Stimulated activated CD8-positive, alpha-beta memory T cell treated with anti-CD3 and anti-CD28 coated beads, Interleukin-7, amount 100 ng/mL, for 4 hours (primary cell): ENCODE measurements around the gene TMEM176B.
"Not testable (repeated sequence)": the region's sequence is repeated elsewhere in the genome, so short reads cannot be mapped to it uniquely, and the experiment has no call there.

ENCODE experiments used
- DNase-seq, 2 donors: peaks; one replicate each; pipeline ENCODE4 v3.0.0-alpha.2; 2020; ENCODE audit warnings: low read depth in 2 of 2

TMEM176B gene

DNA sequence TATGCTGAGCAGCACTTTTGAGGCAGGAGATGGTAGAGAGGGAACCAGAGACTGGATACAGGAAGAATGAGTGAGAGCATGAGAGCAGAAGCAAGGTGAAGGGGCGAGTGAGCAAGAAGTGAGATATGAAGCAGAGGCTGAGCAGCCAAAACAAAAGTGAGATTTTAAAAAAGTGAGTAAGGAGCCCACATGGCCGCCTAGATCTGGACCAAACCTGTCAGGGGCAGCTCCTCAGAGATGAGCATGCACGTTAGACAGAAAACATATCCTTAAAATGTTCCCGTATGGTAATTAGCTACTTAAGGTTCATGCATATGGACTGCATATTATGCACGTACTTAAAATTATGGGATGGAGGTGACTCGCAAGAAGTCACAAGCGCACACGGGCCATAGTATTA lies 22.9 kb upstream of the TMEM176B start:
- no peak for DNase-seq

DNA sequence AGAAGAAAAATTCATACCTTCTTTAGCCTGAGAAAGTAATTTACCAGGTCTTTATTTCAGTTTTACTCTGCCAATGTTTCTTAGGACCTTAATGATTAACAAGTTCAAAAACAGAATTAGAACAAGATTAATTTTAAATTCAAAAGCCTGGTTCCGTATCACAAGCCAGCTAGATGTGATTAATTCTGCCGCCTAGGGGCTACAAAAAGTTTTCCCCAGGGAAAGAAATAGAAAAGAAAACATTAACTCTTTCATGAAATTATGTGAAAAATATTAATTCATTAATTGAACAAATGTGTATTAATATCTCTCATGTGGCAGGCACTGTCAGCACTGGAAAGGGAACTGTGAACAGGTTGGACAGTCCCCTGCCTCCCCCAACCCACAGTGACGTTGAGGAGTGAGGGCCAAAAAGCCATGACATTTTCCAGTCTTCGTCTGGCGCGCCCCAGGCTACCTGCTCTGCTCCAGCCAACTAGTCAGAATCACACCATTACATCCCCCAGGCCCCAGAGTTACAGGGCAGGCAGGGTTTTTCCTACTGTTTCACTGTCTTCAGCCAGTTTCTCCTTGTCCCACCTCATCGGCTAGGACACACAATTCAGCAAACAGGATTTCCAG lies 20.5 kb upstream of the TMEM176B start:
- DNase-seq: no peak

DNA sequence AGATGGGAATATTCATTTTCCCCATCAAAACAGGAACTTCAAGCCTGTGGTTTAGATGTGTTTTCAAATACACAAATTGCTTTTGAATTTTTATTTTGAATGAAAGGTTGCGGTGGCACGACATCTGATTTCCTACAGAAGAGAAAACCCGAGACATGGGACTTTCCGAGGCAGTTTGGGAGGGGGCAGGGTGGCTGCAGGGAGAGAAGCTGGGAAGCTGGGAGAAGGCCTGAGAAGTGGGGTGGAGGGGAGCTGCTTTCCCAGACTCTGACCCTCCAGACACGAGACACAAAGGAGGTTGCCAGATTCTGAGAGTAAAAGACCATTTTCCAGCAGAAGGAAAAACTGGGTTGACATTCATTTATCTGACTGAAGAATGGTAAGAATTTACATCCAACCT lies 20.0 kb upstream of the TMEM176B start:
- no peak for DNase-seq

DNA sequence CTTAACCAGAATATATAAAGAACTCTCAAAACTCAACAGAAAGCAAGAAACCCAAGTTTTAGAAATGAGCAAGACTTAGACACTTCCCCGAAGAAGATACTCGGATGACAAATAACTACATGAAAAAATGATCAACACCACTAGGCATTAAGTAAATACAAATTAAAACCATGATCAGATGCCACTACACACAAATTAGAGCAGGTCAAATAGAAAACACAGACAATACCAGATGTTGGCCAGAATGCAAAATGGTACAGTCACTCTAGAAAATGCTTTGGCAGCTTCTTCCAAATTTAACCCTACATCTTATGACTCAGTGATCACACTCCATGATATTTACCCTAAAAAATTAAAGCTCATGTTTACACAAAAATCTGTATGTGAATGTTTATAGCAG lies 18.8 kb upstream of the TMEM176B start:
- DNase-seq: no peak

DNA sequence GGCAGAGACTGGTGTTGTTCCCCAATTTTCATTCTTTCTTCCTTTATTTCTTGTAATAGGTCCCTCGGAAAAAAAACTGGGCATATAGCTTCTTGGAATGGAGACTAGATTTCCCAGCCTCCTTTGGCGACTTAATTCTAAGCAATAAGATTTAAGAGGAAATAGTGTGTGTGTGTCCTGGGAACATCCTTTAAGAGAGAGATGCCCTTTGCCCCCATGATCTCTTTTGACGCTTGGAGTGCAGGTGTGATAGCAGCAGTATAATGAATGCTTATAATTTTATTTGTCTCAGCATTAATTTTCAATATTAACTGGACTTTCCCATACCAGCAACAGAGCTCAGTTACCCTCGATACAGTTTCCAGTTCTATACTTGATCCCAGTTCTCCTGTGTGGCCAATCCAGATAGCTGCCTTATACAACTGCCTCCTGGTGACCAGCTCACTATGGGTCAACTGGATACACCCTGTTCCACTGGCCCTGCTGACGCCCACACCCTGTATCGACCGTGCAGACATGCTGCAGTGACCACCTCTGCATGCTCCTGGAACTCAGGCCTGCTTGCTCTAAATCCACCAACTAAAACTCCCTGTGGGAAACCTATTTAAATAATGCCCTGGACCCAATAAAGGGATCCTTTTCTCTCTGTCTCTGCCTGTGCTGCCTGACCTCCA lies 14.3 kb upstream of the TMEM176B start:
- DNase-seq: no peak

DNA sequence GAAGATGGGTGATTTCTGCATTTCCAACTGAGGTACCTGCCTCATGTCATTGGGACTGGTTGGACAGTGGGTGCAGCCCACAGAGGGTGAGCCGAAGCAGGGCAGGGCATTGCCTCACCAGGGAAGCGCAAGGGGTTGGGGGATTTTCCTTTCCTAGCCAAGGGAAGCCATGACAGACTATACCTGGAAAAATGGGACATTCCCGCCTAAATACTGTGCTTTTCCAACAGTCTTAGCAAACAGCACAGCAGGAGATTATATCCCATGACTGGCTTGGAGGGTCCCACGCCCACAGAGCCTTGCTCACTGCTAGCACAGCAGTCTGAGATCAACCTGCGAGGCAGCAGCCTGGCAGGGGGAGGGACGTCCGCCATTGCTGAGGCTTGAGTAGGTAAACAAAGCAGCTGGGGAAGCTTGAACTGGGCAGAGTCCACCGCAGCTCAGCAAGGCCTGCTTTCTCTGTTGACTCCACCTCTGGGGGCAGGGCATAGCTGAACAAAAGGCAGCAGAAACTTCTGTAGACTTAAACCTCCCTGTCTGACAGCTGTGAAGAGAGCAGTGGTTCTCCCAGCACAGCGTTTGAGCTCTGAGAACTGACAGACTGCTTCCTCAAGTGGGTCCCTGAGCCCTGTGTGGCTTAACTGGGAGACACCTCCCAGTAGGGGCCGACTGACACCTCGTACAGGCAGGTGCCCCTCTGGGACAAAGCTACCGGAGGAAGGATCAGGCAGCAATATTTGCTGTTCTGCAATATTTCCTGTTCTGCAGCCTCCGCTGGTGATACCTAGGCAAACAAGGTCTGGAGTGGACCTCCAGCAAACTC lies 7.7 kb upstream of the TMEM176B start:
- not testable (repeated sequence) for DNase-seq

DNA sequence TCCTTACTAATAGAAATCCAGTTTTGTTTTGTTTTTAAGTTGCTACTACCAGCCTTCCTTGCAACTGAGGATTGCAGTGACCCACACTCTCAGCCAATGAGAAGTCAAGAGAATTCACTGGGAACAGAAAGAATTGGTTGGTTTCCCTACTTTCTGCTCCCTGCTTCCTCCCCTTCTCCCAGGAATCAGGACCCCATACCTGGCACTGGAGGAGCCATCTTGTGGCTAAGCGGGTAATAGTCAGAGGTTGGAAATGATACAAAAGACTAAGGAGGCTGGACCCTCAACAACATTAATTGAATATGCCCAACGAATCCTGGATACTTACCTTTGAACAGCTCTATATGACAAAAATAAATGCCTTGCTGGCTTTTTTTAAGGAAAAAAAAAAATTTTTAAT lies 6.7 kb upstream of the TMEM176B start:
- no peak for DNase-seq

DNA sequence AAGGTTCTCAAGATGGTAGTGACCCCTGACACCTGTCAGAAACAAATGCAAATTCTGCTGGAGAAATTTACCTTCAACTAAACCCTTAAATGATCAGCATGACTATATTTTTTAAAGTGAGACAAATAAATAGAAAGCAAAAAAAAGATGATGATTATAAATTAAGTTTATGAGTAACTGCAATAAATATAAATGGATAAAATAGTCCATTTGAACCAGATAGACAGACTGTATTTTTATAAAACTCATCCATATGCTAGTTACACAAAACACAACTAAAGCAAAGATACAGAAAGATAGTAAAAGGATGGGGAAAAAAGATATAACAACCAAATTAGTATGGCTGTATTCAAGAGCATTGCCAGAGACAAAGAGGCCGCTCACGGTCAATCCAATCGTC lies 6.3 kb upstream of the TMEM176B start:
- no peak for DNase-seq

DNA sequence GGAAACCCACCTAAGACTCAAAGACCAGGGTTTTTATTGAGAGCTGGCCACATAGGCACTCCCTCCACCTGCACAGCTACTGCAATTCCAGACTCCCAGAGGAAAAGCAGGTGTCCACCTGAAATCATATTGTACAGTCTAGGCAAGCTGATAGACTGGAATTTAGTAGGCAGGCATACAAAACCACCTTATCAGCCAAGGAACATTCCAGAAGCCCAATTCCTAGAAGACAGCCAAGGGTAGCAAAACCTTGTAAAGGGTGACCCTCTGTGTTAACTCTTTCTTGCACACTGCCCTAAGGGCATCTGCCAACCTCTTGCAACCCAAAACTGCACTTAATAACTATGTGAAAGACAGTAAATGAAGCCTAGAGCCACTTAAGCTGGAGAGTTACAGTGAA lies 5.7 kb upstream of the TMEM176B start:
- DNase-seq: no peak

DNA sequence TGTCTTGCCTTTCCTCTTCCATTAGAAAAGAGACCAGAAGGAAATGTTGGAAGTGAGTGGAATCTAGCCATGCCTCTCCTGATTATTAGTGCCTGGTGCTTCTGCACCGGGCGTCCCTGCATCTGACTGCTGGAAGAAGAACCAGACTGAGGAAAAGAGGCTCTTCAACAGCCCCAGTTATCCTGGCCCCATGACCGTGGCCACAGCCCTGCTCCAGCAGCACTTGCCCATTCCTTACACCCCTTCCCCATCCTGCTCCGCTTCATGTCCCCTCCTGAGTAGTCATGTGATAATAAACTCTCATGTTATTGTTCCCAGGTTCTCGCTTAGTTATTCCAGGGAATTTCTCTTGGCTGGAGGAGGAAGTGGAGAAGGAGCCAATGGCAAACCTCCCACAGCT lies 4.6 kb upstream of the TMEM176B start:
- DNase-seq: no peak

DNA sequence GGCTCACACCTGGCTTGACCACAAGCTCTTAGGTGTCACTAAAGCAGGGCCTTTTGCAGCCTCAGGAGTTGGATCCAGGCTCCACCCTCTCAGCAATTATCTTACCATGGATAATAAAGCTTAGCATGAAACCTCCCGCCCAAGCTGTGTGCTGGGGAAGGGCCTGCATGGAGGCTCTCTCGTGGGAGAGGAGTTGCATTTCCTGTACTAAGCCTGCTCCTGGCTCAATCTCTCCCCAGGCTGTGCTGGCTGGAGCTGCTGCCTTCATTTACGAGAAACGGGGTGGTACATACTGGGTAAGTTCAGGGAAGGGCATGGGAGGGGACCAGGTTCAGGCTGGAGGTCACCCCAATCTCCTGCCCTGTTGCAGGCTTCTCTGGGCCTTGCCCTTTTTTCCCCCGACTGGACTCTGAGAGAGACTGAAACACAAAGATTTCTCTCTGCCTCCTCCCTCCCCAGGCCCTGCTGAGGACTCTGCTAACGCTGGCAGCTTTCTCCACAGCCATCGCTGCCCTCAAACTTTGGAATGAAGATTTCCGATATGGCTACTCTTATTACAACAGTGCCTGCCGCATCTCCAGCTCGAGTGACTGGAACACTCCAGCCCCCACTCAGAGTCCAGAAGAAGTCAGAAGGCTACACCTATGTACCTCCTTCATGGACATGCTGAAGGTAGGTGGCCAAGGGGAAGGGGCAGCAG lies 3.1 kb upstream of the TMEM176B start:
- no peak for DNase-seq

DNA sequence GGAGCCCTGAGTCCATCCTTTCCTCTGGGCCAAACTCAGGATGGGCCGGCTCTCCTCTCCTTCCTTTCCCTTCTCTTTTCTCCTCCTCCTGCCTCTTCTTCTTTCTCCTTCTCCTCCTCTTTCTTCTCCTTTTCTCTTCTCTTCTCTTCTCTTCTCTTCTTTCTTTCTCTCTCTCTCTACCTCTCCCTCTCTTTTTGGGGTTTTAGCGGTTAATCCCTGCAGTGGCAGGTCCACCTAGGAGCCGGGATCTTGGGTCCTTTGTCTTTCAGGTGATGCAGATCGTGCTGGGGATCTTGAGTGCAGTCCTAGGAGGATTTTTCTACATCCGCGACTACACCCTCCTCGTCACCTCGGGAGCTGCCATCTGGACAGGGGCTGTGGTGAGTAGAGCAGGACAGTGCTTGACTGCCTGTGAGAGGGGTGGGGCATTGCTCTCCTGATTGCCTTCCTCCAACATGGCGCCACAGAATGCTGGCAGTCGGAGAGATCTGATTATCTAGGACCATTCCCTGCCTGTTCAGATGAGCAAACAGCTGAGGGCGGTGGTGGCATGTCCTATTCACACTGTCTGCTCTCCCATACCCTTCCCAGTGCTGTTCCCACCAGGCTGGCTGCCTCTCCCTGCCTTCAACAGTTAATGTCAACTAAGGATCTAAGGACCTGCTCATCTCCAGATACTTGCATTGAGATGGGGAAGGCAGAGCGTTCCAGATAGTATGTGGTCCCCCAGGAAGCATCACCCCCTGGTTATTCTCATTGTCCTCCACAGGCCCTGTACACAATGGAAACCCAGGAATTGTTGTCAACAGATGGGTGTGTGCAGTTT lies 2.0 kb upstream of the TMEM176B start:
- no peak for DNase-seq

DNA sequence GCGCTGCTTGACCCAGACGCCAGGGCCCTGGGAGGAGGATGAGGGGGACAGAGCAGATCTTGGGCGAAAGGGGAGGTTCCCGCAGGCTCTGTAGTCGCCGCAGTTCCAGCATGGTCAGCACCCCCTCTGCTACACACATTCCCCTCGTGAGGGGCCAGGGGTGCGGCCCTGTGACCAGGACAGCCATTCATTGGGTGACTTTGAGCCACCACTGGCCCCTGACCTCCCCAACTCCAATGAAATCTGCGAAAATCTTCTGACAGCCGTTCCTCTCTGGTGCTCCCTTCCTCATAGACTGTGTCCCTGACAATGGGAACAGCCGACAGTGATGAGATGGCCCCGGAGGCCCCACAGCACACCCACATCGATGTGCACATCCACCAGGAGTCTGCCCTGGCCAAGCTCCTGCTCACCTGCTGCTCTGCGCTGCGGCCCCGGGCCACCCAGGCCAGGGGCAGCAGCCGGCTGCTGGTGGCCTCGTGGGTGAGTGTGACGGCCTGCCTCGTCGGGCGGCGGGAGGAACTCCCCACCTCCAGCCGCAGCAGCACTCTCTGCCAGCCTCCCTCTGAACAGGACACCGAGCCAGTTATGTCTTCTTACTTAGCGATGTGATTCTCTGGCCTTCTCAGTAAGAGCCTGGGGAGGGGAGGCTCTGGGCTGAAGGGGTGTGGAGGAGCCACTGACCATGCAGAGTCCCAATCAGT lies 1.2 kb upstream of the TMEM176B start:
- no peak for DNase-seq

DNA sequence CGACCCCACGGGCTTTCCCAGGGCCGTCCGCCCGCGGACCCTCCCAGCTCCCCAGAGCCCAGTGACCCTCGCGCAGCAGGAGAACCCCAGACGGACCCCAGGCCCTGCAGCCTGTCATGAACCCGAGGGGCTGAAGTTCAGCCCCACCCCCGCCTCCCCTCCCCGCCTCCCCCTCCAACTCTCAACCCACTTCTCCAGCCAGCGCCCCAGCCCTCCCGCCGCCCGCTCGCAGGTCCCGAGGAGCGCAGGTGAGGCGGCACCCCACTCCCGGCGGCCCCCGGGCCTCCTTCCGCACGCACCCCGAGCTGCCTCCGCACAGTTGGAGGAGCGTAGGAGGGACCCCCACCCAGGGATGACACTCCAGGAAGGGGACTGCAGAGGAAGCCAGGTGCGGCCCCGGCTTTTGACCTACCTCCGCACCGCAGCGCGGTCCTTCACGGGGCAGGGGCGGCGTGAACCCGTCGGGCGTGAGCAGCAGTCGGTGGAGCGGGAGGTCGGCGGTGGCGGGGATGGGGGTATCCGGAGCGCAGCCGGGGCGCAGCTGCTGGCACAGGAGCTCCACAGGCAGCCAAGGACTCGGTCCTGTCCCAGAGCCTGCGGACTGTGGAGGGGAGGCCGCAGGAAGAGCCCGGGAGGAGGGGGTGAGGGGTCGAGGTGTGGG lies 547 bp upstream of the TMEM176B start, which contains the start of gene TMEM176A:
TMEM176A (plus strand) TSS at position 189 of the 661 bp plus-strand sequence. CDS start 782 bp downstream, outside the sequence.
- DNase-seq: no peak

DNA sequence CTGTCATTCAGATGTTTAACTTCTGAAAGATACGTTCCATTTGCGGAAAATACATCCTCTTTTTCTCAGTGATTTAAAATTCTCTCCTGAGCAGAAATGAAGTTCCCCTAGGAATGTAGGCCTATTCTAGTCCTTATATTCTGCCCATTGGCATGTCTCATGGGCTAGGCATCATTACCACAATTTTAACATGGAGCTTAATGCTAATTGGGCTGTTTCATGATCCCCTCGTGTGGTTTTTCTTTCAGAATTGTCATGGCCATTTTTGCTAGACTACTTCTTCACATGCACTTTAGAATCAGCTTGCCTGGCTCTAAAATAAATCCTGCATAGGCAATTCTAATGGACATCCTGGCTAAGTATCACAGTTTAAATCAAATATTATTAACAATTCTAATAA lies 1.0 kb downstream of the TMEM176B start:
- no peak for DNase-seq

DNA sequence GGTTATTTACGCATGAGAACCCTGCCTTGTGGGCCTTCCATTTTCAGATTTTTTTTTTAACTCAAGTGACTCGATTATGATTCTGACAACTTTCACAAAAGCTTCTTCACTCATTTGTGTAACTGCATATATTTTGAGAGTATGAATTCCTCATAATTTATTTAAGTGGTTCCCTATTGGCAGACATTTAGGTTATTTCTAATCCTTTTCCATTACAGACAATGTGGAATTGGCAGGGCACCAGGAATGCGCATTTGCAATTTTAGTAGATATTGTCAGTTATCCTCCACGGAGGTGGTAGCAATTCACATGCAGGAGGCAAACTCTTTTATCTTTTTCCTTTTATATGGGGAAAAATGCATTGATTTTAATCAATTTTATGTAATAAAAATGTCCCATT lies 2.5 kb downstream of the TMEM176B start:
- DNase-seq: no peak

DNA sequence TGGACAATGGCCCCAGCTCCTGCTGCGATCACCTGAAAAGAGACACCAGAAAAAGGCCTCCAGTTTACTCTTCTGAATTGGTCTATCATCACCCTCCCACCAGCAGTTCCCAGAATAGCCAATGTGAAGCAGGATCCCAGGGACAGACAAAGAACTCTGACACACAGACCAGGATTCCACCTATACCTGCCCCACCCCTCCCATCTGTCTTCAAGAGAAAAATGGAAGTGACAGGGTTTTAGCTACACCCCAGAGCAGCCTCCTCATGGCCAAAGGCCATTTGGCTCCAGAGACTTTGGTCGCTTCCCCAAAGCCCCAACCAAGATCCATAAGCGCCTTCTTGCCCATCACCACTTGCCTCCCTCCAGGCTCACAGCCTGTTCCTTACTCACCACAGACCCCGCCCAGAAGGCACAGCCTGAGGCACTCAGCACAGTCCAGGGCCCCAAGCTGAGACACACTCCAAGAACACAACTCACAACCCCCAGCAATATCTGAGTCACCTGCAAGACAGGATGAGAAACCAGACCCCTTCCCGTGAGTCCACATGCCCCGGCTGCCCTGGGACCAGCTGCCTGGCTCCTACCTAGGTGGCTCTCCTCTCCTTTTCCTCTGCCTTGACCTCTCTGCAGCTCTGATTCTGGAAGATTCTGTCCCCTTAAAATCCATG lies 6.5 kb downstream of the TMEM176B start:
- no peak for DNase-seq

DNA sequence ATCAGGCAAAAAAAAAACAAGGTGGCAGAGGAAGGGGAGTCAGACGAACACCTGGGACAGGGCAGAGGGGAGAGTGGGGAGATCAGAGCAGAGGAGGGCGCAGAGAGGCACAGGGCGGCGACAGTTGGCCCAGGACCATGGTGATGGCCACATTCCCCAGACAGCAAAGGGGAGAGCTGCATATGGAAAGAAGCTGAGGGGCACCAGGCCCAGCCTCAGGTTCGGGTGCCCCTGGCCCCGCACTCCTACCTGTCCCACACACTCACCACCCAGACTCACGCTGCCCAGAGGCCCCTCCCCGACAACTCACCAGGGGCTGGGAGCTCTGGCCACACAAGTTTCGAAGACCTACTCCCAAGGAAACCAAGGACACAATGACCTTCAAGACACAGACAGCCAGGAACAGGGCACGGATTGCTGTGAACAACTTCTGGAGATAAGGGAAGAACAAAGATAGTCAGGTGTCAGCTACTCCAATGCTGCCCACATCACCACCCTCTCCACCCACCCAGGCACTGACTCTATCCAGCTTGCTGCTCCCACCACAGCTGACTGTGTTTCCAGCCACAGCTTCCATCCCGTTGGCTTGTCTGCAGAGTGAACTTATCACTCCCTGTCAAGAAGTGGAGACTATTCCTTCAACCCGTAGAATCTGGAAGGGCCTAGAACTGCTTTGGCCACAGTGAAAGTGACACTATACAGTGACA lies 8.3 kb downstream of the TMEM176B start:
- DNase-seq: no peak

DNA sequence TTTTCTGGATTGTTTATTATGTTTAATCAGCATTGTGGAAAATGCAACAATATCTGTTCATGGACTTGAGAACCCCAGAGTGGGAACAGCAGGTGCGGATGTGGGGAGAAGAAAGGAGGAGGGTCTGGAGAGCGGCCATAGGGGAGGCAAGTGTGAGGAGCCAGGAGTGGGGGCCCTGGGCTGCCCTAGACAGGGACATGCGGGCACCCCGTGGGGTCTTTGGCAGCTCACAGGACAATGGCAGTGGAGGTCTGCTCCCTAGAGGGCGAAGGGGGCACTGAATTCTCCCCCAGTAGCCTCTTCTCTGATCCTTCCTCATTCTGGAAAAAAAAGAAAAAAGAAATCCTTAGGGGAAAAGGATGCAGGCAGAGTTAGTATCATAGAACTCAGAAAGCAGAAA lies 8.9 kb downstream of the TMEM176B start:
- DNase-seq: no peak
